Peyer's patch (tissue), 4 donors: ENCODE data around the gene RIC8B. TPM values are rescaled to one million over a fixed set of nuclear protein-coding genes. Genes with fewer than 3 reads are reported as not detected.

Experiments
- DNase-seq, 3 donors: peaks; one replicate each; pipeline ENCODE4 v3.0.0-alpha.2; 2017 to 2019
- H3K27ac ChIP-seq, 4 donors: fragments of 200-600 bp; sonication (generic); one replicate each; pipeline ENCODE4 v1.5.1; 2016 to 2019
- H3K27me3 ChIP-seq, 2 donors: fragments of 200-600 bp; sonication (generic); one replicate each; pipeline ENCODE4 v1.5.1; 2019
- H3K36me3 ChIP-seq, 3 donors: fragments of 200-600 bp; sonication (generic); one replicate each; pipeline ENCODE4 v1.5.1; 2016 to 2019
- H3K4me1 ChIP-seq, 4 donors: fragments of 200-600 bp; sonication (generic); one replicate each; pipeline ENCODE4 v1.5.1; 2016 to 2019
- H3K4me3 ChIP-seq, 4 donors: fragments of 200-600 bp; sonication (generic); 1 replicate in 3 of 4; 2 replicates in 1 of 4; pipeline ENCODE4 v1.5.1; 2016 to 2019; ENCODE audit warnings: mild to moderate bottlenecking in 1 of 4
- H3K9me3 ChIP-seq, 4 donors: fragments of 200-600 bp; sonication (generic); one replicate each; pipeline ENCODE4 v1.5.1; 2016 to 2019; ENCODE audit warnings: mild to moderate bottlenecking in 1 of 4
- CTCF ChIP-seq, 6 experiments: fragments of 450-650 bp in 4 of 6; fragments of 200-600 bp in 2 of 6; sonication (generic) in 1 of 6; IDR thresholded peaks; one replicate each; pipeline ENCODE4 v1.5.1; 2017 to 2019; ENCODE audit warnings: antibody characterized with exemption in 6 of 6, mild to moderate bottlenecking in 3 of 6, moderate library complexity in 1 of 6
- POLR2A ChIP-seq, 2 donors: fragments of 450-650 bp; IDR thresholded peaks; one replicate each; pipeline ENCODE4 v1.5.1; 2017; ENCODE audit warnings: antibody characterized with exemption in 2 of 2, mild to moderate bottlenecking in 2 of 2, moderate library complexity in 2 of 2
- total RNA-seq, 4 donors: library from RNA; depleted of rRNA; stranded (reverse); fragments of >200 nt; gene quantifications; one replicate each; pipeline ENCODE4 v1.1.0, GENCODE V29; 2016

The RIC8B gene
- total RNA-seq, 4 donors from 2014 or later, result 9.5 to 23.1 (median 16.2) TPM

- H3K9me3 ChIP-seq, result no peaks in the 10 kb centered on the region
- DNase-seq, result no peak
- TF ChIP-seq CTCF (IDR thresholded peaks at IDR 0.05) (no peak), POLR2A (IDR thresholded peaks at IDR 0.05) (no peak)
- no peak overlapping the region for H3K4me3 ChIP-seq
- no peaks in the 10 kb centered on the region for H3K27me3 ChIP-seq
- H3K36me3 ChIP-seq, result peaks cover 0 to 22% (median 0%) of the 10 kb centered on the region in 3 donors
- H3K27ac ChIP-seq, result no peak overlapping the region
- no peaks in the 10 kb centered on the region for H3K4me1 ChIP-seq
Observed at GRCh38 chr12:106889950-106890626, 115.6 kb downstream of the RIC8B start.

- Histone ChIP-seq H3K9me3 (no peaks in the 10 kb centered on the region), H3K4me3 (no peak overlapping the region), H3K27me3 (no peaks in the 10 kb centered on the region), H3K36me3 (peaks cover 0 to 5% (median 0%) of the 10 kb centered on the region in 3 donors), H3K4me1 (no peaks in the 10 kb centered on the region), H3K27ac (no peak overlapping the region)
- no peak for DNase-seq
- TF ChIP-seq CTCF (IDR thresholded peaks at IDR 0.05), result no peak
- TF ChIP-seq POLR2A (IDR thresholded peaks at IDR 0.05), result no peak
Observed at GRCh38 chr12:106892075-106892474, 117.6 kb downstream of the RIC8B start.

- Histone ChIP-seq H3K36me3 (no peaks in the 10 kb centered on the region), H3K9me3 (no peaks in the 10 kb centered on the region), H3K4me3 (no peak overlapping the region), H3K27ac (no peak overlapping the region), H3K27me3 (no peaks in the 10 kb centered on the region), H3K4me1 (peaks cover 0 to 5% (median 0%) of the 10 kb centered on the region in 4 donors)
- TF ChIP-seq POLR2A (IDR thresholded peaks at IDR 0.05), result no peak
- TF ChIP-seq CTCF (IDR thresholded peaks at IDR 0.05), result no peak
- no peak for DNase-seq
Observed at GRCh38 chr12:106893451-106893850, 119.0 kb downstream of the RIC8B start.

GRCh38 chr12:106894774-106895173, 120.3 kb downstream of the RIC8B start:
- Histone ChIP-seq H3K27ac (no peak overlapping the region), H3K27me3 (no peaks in the 10 kb centered on the region), H3K36me3 (no peaks in the 10 kb centered on the region), H3K9me3 (no peaks in the 10 kb centered on the region), H3K4me1 (peaks cover 0 to 8% (median 0%) of the 10 kb centered on the region in 4 donors), H3K4me3 (no peak overlapping the region)
- no peak for TF ChIP-seq POLR2A (IDR thresholded peaks at IDR 0.05)
- no peak for TF ChIP-seq CTCF (IDR thresholded peaks at IDR 0.05)
- DNase-seq, result no peak

- no peak for DNase-seq
- Histone ChIP-seq H3K4me3 (no peak overlapping the region), H3K27me3 (no peaks in the 10 kb centered on the region), H3K4me1 (peaks cover 0 to 8% (median 0%) of the 10 kb centered on the region in 4 donors), H3K36me3 (no peaks in the 10 kb centered on the region), H3K9me3 (no peaks in the 10 kb centered on the region), H3K27ac (no peak overlapping the region)
- TF ChIP-seq CTCF (IDR thresholded peaks at IDR 0.05) (no peak), POLR2A (IDR thresholded peaks at IDR 0.05) (no peak)
Observed at GRCh38 chr12:106896603-106897002, 122.1 kb downstream of the RIC8B start.
